NCI-H1436 treated with DMSO at 0.1 percent for 48 hours (cell line): ENCODE results near the gene LCA5.
"Not testable (repeated sequence)": the region's sequence is repeated elsewhere in the genome, so short reads cannot be mapped to it uniquely, and the experiment has no call there.

ENCODE experiments used
- DNase-seq: peaks from one replicate; lab custom pipeline; 2025; lab: John Stamatoyannopoulos, UW

The LCA5 gene

DNA sequence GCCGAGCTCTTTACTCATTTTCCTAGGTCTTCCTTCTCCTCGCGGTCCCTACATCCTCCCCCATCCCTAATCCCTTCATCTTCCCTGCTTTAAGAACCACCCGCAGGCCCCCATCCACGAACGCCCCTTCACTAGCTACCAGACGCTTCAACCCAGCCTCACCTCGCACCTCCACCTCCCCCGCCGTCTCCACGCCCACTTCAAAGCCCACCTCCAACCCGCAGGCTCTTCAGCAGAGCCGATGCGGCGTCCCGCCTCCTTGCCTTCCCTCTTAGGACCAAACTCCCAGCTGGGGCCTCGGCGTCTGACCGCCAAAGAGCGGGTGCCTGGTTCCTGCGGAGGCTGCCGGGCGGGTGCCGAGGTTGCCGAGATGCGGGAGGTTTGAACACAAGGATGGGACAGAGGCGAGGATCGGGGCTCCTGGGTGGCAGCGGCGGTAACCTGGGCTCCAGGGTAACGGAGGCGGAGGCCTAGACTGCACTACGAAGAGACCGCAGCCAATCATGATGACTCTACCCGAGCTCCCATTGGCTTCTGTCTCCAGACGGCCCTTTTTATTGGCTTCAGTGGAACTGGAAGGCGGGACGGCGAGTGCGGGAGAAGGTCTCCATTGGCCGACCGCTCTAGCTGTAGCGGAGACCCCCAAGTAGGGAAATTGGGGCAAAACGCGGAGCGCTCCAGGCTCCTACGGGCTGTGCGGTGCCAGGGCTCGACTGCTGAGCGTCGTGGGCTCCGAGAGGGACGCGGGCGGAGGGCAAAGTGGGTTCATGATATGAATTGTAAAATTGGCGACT is at the start of gene LCA5:
Gene LCA5 (minus strand): TSS at position 477 of the 794 bp plus-strand sequence. CDS start 18,536 bp downstream, outside the sequence.
- DNase-seq: peak; percentile 93

DNA sequence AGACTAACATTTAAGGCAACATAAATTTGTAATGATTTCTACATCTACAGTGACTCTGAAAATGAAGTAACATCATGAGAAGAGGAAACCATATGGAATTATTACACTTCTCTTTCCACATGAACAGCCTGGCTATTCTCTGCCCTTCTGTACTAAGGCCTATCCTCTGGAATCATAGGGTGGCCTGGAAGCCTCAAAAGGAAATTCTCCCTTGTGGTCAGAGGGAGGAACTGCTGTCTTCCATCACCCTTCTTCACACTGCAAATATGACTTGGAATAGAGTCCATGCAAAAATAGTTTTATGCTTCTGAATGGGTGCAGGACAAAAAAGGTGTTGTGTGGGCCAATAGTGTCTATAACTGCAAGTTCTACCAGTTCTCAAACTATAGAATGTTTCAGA is 49.3 kb upstream of the LCA5 start:
- no peak for DNase-seq

DNA sequence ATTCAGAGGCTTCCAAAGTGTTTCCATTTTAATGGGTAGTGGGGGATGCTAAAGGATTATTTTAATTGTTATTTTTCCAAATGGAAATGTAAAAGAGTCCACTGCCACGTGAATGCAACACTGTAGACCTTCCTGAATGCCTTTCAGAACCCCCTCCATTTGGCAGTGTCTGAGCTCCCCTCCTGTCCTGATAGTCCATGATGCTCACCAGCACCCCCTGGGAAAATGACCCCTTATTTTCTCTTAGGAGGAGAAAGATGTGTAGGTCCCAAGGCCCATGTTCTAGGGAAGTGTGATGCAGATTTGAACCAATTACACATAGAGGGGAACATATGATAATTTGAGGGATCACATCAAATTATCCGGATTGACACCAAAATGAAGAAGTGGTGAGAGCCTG is 47.1 kb upstream of the LCA5 start:
- DNase-seq: no peak

DNA sequence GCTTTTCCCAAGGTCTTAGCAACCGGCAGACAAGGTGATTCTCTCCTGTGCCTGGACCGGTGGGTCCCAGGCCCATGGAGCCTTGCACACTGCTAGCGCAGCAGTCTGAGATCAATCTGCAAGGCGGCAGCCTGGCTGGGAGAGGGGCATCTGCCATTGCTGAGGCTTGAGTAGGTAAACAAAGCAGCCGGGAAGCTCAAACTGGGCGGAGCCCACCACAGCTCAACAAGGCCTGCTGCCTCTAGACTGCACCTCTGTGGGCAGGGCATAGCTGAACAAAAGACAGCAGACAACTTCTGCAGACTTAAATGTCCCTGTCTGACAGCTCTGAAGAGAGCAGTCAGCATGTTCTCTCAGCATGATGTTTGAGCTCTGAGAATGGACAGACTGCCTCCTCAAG is 40.7 kb upstream of the LCA5 start:
- not testable (repeated sequence) for DNase-seq

DNA sequence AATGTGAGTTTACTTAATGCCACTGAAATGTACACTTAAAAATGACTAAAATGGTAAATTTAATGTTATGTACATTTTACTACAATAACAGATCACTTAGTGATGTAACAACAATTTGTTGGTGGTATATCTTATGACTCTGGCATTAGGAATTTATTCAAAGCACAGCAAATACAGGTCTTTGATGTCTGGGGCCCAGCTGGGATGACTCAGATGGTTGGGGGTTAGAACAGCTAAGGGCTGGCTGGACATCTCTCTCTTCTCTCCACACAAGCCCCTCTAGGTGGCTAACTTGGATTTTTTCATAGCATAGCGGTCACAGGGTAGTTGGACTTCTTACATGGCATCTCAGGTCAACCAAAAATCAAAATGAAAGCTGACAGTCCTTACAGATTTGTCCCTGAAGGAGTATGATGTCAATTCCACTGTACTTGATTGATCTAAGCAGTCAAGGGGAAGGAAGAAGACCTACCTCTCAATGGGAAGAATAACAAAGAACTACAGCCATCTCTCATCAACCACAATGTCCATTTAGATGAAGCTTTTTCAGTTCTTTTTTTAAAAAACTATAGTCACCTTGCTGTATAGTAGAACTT is 37.5 kb upstream of the LCA5 start:
- no peak for DNase-seq

DNA sequence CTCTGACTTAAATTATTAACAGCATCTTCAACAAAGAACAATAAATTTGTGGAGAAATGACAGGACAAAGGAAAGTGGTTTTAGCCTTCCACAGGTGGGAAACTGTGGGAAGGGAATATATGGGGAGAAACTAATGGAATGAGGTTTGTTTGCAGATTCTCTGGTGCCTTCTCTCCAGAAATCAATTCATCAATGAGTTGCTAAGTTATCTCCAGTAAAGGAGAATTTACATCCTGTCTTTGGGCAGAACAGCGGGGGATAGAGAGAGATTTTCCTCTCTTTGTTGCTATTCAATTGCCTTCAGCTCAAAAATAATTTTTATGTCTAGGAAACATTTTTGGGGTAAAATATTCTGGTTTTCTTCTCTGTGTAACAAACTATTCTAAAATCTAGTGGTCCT is 36.9 kb upstream of the LCA5 start:
- no peak for DNase-seq

DNA sequence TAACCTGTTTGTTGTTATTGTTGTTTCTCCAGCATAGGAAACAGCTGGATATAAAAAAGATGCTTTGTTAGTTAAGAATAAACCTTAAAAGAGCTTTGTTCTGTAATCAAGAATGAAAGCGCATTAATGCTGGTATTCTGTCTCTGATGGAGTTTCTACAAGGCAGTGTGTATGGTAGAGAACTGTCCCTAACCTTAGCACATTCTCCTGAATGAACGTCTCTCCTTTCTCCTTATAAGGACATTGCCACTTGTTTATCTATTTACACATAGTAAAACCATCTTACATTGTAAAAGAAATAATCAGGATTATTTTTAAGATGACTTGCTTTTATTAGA is 33.8 kb upstream of the LCA5 start:
- DNase-seq: no peak

DNA sequence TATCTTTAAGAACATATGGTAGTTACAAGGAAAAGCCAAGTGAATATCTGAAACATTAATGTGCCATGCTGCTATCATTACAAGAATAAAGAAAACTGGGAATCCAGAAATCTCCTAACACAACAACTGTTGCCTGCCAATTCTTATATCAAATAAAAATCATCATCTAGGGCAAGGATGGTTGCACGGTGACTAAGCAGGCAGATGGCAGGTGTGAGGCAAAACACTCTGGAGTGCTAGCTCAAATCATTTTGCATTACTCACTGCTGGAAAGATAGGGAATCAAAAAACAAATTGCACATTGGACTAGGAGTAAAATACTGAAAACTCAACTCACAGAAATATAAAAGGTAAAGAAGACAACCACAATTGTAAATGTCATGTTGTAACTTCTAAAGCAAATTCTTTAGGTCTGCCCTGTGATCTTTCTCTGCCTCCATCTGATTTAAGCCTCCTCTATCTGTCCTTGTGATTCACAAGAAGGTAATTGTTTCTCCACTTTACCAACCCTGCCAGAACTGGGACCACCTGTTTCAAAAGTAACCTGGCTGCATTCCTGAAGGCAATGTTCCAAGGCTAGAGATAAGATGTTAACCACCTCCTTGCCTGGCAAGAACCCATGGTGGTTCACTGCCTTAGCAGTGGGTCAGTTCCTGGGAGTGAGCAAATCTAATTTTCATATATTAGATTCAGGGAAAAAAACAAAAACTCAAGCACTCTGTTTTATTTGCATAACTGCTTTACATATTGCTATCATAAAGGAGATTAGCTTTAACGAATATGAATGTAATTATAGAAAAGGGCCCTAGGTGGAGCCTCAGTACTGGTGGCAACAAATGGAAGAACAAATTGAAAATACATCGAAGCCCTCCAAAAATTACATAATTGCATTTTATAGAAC is 33.1 kb upstream of the LCA5 start:
- DNase-seq: peak; percentile 51

DNA sequence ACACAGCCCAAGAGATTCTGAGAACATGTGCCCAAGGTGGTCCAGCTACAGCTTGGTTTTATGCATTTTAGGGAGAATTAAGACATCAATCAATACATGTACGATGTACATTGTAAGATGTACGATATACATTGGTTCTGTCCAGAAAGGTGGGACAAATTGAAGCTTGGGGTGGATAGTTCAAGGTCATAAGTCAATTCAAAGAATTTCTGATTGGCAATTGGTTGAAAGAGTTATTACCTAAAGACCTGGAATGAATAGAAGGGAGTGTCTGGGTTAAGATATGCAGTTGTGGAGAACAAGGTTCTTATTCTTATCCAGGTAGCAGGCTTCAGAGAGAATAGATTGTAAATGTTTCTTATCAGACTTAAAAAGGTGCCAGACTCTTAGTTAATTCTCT is 31.8 kb upstream of the LCA5 start:
- DNase-seq: no peak

DNA sequence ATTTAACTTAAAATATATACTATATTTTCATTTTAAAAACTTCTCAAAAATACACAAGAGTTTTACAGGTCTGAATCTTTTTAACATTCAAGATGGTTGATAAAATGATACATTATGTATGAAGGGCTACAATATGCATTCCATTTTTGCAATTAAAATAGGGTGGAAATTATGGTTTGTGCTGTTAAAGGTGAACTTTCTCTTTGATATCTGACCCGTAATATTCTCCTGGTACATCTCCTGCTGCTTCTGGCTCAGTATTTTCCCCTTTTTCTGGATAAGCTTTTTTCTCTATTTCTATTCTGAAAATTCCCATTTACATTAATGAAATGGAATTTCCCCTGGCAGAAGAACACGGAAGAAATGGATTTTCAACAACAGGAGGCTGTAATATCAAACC is 27.4 kb upstream of the LCA5 start:
- DNase-seq: no peak

DNA sequence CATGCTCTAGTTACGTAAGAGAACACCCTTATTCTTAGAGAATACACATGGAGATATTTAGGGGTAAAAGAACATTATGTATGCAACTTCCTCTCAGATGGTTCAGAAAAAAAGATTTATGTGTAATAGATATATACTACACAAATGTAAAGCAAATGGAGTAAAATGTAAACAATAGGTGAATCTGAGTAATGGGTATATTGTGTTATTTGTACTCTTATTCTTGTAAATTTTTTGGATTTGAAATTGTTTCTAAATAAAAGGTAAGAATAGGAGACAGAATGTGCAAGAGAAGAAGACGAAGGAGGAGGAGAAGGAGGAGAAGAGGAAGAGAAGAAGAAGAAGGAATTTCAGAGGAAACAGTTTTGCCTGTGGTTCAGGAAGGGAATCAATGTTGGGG is 22.5 kb upstream of the LCA5 start:
- DNase-seq: no peak

DNA sequence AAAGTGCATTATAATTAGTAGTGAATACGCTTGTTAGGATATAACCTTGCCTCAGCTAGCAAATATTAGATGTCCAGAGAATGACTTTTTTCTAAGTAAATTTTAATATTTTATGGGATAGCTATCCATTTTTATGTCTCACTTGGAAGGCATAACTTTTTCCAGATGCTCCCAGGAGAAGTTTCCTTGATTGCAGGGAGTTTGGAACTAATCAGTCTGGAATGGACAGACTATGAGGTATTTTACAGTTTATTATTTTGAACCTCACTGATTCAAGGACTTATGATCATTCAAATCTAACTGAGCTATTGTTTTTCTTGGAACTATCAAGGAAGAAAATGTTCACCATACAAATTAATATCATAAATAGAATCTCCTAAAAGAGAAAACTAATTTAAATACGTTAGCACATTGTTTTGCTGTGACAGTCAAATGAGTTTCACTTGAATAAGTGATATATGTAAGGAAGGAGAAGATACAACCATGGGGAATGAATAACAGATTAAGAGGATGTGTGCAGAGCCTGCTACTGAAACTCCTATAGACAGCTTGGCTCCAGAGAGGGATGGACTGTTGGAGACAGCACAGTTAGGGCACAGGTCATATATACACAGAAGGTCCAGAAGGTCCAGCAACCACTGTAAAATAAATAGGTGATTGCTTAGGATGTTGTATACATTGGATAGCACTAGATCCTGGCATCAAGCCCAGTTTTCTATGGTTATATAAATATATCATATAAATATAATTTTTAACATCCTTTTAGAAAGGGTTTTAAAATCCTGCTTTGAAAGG is 20.6 kb upstream of the LCA5 start:
- DNase-seq: no peak

DNA sequence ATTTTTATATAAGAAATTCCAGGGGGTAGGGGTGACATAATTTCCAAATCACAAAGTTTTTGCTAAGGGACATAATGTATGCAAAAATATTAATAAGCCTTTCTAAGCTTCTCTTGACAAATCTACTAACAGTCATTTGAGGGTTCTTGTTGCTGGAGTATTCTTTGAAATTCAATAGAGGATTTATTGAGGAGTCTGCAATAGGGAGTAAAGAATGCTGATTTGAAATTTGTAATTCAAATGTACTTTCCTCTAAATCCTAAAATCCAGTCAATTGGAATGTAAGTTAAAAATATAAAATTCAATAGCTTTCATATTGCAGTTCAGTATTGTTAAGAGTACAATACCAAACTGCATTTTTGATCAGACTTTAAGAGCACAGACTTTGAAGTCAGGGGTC is 17.1 kb upstream of the LCA5 start:
- no peak for DNase-seq

DNA sequence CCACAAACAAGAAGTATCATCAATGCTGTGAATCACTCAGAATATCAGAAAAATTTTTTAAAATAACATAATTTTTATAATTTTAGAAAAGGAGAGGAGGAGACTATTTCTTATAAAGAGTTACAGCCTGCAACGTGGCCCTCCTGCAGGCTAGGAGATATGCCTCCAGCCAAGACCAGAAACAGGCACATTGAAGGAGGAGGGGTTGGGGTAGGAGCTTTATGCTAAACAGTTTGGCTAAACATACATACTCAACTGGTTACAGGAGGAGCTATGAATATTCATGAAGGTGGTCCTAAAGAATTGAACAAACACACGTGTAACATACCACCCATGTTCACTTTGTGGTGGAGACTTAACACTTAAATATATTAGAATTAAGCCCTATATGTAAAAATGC is 14.2 kb upstream of the LCA5 start:
- no peak for DNase-seq

DNA sequence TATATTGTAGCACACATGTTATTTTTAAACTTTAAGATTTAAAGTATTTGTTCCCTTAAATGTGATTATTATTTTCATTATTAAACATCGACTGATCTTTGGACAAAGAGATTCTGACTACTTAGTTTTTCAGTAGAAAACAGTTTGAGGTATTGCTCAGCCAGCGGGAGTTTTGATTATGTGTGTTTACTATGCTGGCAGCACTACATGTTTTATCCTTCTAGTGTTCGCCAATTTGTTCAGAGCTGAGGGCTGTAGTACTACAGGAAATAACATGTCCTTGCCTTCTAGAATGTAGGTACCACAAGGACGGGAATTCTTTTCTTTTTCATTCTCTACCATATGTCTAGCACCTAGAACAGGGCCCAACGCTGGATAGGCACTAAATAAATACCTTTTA is 11.1 kb upstream of the LCA5 start:
- DNase-seq: no peak

DNA sequence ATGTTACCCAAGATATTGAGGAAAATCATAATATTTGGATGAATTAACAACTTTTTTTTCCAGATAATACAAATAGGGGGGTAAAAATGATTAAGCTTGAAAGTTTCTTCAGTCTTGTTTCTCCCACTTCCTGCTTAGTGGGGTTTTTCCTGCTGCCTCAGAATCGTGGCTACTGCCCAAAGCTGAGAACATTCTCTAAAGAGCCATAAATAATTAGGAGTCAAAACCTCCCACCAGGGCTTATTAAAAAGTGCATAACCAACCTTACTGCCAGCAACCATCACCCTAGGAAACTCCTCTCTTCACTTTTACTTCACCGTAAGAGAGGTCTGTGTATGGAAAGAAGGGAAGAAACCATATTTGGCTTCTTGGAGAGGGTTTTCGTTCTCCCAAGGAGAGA is 9.0 kb upstream of the LCA5 start:
- DNase-seq: no peak

DNA sequence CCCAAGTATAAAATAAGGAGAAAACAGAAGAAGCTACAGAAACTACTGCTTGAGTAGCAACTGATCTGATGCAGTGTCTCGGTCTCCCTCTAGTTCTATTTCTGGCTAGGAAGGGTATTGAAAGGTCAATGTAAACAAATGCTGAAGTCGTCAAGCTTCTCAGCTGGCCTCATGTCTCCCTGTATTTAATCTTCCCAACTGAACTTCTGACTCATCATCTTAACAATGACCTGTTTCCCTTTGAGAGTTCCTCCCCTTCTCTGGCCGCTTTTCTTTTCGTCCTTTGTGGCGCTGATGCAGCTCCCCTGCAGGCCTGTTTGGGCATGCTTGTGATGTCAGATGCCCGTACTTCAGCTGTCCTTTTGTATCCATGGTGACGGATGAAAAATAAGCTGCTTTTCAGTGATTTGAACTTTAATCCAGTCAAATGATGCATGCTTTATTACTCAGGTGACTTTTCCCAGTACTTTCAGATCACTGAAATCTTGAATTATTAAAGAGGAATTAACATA is 7.8 kb upstream of the LCA5 start:
- peak; percentile 84 for DNase-seq

DNA sequence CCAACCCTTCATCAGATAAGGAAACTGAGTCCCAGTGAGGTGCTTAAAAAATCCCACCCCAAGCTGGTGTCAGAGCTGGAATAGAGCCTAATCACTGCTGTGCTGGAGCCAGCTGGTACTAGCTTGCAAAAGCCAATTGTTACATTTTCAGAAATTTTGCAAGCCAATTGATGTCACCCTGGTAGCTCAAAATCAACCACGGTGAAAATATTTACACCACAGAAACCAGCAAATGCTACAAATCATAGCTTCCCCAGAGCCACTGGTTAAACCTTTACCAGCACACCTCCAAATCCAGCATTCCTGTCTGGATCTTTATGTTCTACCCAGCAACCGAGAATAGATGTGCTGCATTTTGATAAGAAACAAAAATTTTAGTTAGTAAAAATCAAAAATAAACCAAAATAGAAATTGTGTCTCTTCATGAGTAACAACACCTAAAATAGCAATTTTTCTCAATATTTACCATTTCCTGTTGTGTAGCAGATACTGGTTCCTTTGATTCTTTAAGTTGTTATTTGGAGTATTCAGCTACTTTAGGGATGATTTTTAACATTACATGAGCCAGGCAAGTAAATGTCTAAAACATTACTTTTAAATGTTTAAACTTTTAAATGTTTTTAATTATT is 7.2 kb upstream of the LCA5 start:
- DNase-seq: no peak

DNA sequence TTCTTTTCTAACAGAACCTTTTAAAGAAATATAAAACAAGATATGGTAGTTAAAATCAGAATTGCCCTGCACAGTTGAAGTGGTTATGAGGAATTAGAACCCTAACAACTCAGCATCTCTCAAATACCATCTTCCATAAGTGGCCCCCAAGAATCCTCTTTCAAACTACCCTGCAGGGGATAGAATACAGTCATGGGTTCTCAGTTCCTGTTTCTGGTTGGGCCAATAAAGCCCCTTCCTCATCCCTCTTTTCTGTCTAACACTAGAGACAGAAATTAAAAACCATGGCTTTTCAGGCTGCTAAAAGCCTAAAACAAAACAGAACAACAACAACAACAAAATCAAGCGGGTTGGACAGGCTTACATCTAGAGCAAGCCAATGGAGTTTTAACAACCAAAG is 6.7 kb upstream of the LCA5 start:
- DNase-seq: no peak

DNA sequence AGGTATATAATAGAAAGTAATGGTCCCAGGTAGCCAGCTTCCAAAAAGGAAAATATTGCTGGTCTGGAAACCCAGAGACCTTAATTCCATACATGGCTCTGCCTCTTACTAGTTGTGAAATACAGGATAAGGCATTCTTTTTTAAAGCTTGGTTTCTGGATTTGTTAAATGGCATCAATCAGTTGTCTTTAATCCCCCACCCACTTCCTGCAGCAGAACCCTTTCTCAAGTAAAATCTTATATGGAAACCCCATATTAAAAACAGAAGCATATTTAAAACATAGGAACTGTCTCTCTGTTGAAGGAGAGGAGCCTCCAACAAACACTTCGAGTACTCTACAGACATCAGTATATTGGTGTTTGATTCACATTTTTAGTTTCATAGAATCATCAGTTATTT is 6.2 kb upstream of the LCA5 start:
- no peak for DNase-seq
